ENCODE results near the gene D2HGDH. TPM values are rescaled to one million over a fixed set of nuclear protein-coding genes. Genes with fewer than 3 reads are reported as not detected.

Gene D2HGDH
- total and polyA plus RNA-seq, 9 of the 15 experiments (the other 6 are each of a cell fraction or from before 2014, with no cell fraction given): 0.39 to 30.8 (median 10.3) TPM

DNA sequence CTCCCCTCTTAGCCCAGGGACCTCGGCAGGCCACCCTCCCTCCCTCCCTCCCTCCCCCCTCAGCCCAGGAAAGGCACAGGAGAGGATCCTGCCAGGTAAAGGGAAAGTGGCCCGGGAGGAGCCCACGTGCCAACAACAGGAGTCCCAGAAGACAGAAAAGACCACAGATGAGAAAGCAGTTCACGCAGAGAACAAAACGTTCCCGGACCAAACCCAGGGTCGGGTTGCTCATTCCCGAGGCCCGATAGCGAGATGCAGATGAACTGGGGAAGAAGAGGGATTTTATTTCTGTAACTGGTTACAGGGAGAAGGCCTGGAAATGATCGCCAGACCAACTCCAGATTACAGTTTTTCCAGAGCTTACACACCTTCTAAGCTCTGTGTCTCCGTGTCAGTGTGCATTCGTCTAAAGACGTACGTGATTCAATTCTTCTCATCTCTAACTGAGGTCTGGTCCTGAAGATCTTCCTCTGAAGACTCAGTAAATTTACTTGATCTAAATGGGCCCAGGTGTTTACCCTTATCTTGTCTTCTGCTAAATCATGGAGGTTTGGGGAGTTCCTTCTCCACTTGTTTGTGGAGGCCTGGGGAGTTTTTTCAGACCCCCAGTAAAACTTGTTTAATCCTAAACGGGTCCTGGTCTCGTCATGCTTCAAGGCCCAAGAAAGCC is 73.8 kb downstream of the D2HGDH start:
- peak overlapping the region in 1 of 2 experiments; percentile 13; a peak in 1 of 4 replicates for H3K9ac ChIP-seq (ENCODE audit: insufficient read depth in 1 of 2, low read depth in 2 of 2, low read length in 2 of 2)
- TF ChIP-seq L3MBTL2 (IDR thresholded peaks at IDR 0.05) (no peak), ZNF75A (CRISPR knock-in tag; IDR thresholded peaks at IDR 0.05) (no peak), RAD51 (IDR thresholded peaks at IDR 0.05; ENCODE audit: borderline replicate concordance, low read depth) (no peak), ZKSCAN3 (CRISPR knock-in tag; IDR thresholded peaks at IDR 0.05) (no peak), CXXC5 (CRISPR knock-in tag; IDR thresholded peaks at IDR 0.05) (no peak), ZNF239 (CRISPR knock-in tag; IDR thresholded peaks at IDR 0.05) (no peak), NR2F6 (CRISPR knock-in tag; IDR thresholded peaks at IDR 0.05) (no peak), SETDB1 (IDR thresholded peaks at IDR 0.05; ENCODE audit: low read length) (no peak), RBM17 (IDR thresholded peaks at IDR 0.05; ENCODE audit: borderline replicate concordance, low read depth, low read length) (no peak)
- TF ChIP-seq, protein P1, sequence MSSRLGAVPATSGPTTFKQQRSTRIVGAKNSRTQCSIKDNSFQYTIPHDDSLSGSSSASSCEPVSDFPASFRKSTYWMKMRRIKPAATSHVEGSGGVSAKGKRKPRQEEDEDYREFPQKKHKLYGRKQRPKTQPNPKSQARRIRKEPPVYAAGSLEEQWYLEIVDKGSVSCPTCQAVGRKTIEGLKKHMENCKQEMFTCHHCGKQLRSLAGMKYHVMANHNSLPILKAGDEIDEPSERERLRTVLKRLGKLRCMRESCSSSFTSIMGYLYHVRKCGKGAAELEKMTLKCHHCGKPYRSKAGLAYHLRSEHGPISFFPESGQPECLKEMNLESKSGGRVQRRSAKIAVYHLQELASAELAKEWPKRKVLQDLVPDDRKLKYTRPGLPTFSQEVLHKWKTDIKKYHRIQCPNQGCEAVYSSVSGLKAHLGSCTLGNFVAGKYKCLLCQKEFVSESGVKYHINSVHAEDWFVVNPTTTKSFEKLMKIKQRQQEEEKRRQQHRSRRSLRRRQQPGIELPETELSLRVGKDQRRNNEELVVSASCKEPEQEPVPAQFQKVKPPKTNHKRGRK (tag; IDR thresholded peaks at IDR 0.05): no peak
- TF ChIP-seq, protein P2, sequence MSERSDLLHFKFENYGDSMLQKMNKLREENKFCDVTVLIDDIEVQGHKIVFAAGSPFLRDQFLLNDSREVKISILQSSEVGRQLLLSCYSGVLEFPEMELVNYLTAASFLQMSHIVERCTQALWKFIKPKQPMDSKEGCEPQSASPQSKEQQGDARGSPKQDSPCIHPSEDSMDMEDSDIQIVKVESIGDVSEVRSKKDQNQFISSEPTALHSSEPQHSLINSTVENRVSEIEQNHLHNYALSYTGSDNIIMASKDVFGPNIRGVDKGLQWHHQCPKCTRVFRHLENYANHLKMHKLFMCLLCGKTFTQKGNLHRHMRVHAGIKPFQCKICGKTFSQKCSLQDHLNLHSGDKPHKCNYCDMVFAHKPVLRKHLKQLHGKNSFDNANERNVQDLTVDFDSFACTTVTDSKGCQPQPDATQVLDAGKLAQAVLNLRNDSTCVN (CRISPR knock-in tag; IDR thresholded peaks at IDR 0.05): no peak
- intact Hi-C loops (cut with micrococcal nuclease) (no loop called here), in situ Hi-C loops (cut with MboI) (no loop called here)
- H4K20me1 ChIP-seq (replicated peaks; ENCODE audit: control insufficient read depth, insufficient read depth, low read length): no peaks in the 10 kb centered on the region
- POLR2A ChIA-PET: interaction anchor here (0.7 kb wide), 1 partner anchor 45 kb away, joined by 3 read pairs; no protein-coding TSS in a partner anchor
- H3K4me2 ChIP-seq (ENCODE audit: insufficient read depth, low read length): no peak overlapping the region
- peak overlapping the region; percentile 35; the same call in 1 of the 3 replicates for H3K27ac ChIP-seq (ENCODE audit: extremely low read depth, low read depth, low read length)
- no peaks in the 10 kb centered on the region for H3K27me3 ChIP-seq (ENCODE audit: control insufficient read depth in 2 of 2, insufficient read depth in 2 of 2, low read length in 2 of 2)
- CTCF ChIA-PET (ENCODE audit: low intra/inter-chr PET ratio): no interaction called here
- no peak overlapping the region for H2AFZ ChIP-seq (ENCODE audit: low read depth, low read length)
- ATAC-seq: no peak; the same call in 2 of the 3 replicates
- H3K9me3 ChIP-seq (replicated peaks; ENCODE audit: control insufficient read depth, insufficient read depth, low read depth, low read length): no peaks in the 10 kb centered on the region; the same call in 1 of the 2 replicates
- H3K79me2 ChIP-seq (ENCODE audit: control insufficient read depth, insufficient read depth, low read length): peaks cover 3% of the 10 kb centered on the region; the same call in 1 of the 3 replicates
- H3K36me3 ChIP-seq (ENCODE audit: control insufficient read depth, insufficient read depth, low read length): no peaks in the 10 kb centered on the region
- no peak for FAIRE-seq
- H3K4me3 ChIP-seq: no peak overlapping the region
- no TSS peak for BruUV-seq (replicated peaks)
- no peaks in the 10 kb centered on the region for H3K9me1 ChIP-seq (ENCODE audit: control insufficient read depth, insufficient read depth, low read length)
- WGBS (ENCODE audit: insufficient coverage, low coverage, missing lambda C conversion rate): 55% methylated on average over 9 of the region's 17 CpGs
- peak in 1 of 4 experiments; percentile 15 for DNase-seq (ENCODE audit: extremely low read depth in 1 of 4, low spot score in 3 of 4)
- peaks cover 14 to 51% of the 10 kb centered on the region in 2 experiments for H3K4me1 ChIP-seq (replicated peaks in 1 of 2; ENCODE audit: control insufficient read depth in 2 of 2, insufficient read depth in 2 of 2, low read length in 2 of 2)
